Lung (tissue), 12 donors: Measurements from ENCODE around the gene PDZD2. TPM values are rescaled to one million over a fixed set of nuclear protein-coding genes. Genes with fewer than 3 reads are reported as not detected.

Source experiments
- ATAC-seq: fragments of 200-7000 bp; cut with Tn5 transposase; one replicate; pipeline ENCODE4 v1.9.1; 2020; ENCODE audit warnings: moderate number of reproducible peaks; ENCODE audit not compliant: insufficient read depth, low FRiP score
- DNase-seq, 3 donors: peaks; one replicate each; pipeline ENCODE4 v3.0.0-alpha.2; 2013 to 2017
- H3K27ac ChIP-seq, 2 donors: one replicate each; pipeline ENCODE4 v1.5.1; 2013; ENCODE audit warnings: mild to moderate bottlenecking in 2 of 2, moderate library complexity in 2 of 2, control low read depth in 1 of 2, inconsistent platforms in 1 of 2, low read depth in 1 of 2, low read length in 1 of 2
- H3K27me3 ChIP-seq, 3 donors: one replicate each; pipeline ENCODE4 v1.5.1; 2013; ENCODE audit warnings: low read length in 2 of 3; ENCODE audit not compliant: control insufficient read depth in 3 of 3, insufficient read depth in 3 of 3
- H3K36me3 ChIP-seq, 4 donors: one replicate each; pipeline ENCODE4 v1.5.1; 2013; ENCODE audit warnings: low read length in 4 of 4, mild to moderate bottlenecking in 1 of 4, moderate library complexity in 1 of 4; ENCODE audit not compliant: control insufficient read depth in 4 of 4, insufficient read depth in 4 of 4
- H3K4me1 ChIP-seq, 5 donors: one replicate each; pipeline ENCODE4 v1.5.1; 2013; ENCODE audit warnings: low read length in 5 of 5, mild to moderate bottlenecking in 2 of 5, moderate library complexity in 1 of 5; ENCODE audit not compliant: control insufficient read depth in 5 of 5, insufficient read depth in 5 of 5
- H3K4me3 ChIP-seq: one replicate; pipeline ENCODE4 v1.5.1; 2013; ENCODE audit warnings: mild to moderate bottlenecking, control low read depth, moderate library complexity
- H3K9ac ChIP-seq, 2 donors: one replicate each; pipeline ENCODE4 v1.5.1; 2013; ENCODE audit warnings: low read length in 2 of 2, control low read depth in 1 of 2; ENCODE audit not compliant: insufficient read depth in 1 of 2
- H3K9me3 ChIP-seq, 4 donors: one replicate each; pipeline ENCODE4 v1.5.1; 2013; ENCODE audit warnings: low read length in 3 of 4, mild to moderate bottlenecking in 1 of 4, moderate library complexity in 1 of 4; ENCODE audit not compliant: control insufficient read depth in 4 of 4, insufficient read depth in 3 of 4
- WGBS, 2 donors: extraction: QIAGEN DNeasy Blood & Tissue Kit; methylation state at CpG; one replicate each; pipeline ENCODE4 v1.1.7; 2013; 5-methylcytosine and 5-hydroxymethylcytosine counted together
- polyA plus RNA-seq, 2 donors: library from polyadenylated mRNA; stranded (reverse); fragments of 200-250 nt; gene quantifications; one replicate each; pipeline ENCODE4 v1.2.1, GENCODE V29; 2013
- total RNA-seq, 2 donors: library from RNA; depleted of rRNA in 1 of 2; stranded (reverse); fragments of >200 nt in 1 of 2; gene quantifications; one replicate each; pipeline ENCODE4 v1.2.1, GENCODE V29; 2014 to 2021
- TF ChIP-seq, protein P1 (sequence below): IDR thresholded peaks from 2 replicates; pipeline ENCODE4 v1.5.1; 2012; ENCODE audit warnings: mild to moderate bottlenecking; ENCODE audit errors: control extremely low read depth, extremely low read depth
- donor health status: control.
- donor health status: control.
- donor health status: Bipolar disorder and iron deficiency.
- donor health status: healthy.
- donor health status: DM: yes; HTN: yes; CAD: no.

Gene PDZD2
- total and polyA plus RNA-seq, 4 donors = 9.2 to 56.3 (median 24.8) TPM

DNA sequence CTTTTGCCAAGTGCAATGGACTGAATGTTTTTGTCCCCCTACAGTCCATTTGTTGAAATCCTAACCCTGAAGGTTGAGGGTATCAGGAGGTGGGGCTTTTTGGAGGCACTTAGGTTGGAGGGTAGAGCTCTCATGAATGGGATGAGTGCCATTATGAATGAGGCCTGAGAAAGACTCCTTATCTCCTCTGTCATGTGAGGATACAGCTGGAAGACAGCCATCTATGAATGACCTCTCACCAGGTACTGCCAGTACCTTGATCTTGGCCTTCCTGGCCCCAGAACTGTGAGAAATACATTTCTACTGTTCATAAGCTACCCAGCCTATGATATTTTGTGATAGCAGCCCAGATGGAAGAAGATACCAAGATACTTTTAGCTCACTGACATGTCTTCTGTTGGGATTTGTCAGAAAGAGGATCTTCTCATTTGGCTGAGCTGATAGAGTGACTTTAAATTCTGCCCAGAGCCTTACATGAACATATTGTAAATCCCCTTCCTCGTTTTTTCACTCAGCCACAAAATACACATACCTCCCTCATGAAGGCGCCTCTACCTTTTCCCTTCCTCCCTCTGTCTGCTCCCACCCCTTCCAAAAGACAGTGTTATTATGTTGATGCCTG, 256.4 kb downstream of the PDZD2 start:
- no peak overlapping the region for H3K9ac ChIP-seq
- H3K4me3 ChIP-seq = no peak overlapping the region
- H3K9me3 ChIP-seq = no peaks in the 10 kb centered on the region
- H3K27me3 ChIP-seq = peaks cover 0 to 9% (median 3%) of the 10 kb centered on the region in 3 donors
- no peaks in the 10 kb centered on the region for H3K36me3 ChIP-seq
- DNase-seq (no peak), ATAC-seq (no peak)
- H3K4me1 ChIP-seq = peaks cover 0 to 13% (median 0%) of the 10 kb centered on the region in 5 donors
- H3K27ac ChIP-seq = no peak overlapping the region
- TF ChIP-seq, protein P1, sequence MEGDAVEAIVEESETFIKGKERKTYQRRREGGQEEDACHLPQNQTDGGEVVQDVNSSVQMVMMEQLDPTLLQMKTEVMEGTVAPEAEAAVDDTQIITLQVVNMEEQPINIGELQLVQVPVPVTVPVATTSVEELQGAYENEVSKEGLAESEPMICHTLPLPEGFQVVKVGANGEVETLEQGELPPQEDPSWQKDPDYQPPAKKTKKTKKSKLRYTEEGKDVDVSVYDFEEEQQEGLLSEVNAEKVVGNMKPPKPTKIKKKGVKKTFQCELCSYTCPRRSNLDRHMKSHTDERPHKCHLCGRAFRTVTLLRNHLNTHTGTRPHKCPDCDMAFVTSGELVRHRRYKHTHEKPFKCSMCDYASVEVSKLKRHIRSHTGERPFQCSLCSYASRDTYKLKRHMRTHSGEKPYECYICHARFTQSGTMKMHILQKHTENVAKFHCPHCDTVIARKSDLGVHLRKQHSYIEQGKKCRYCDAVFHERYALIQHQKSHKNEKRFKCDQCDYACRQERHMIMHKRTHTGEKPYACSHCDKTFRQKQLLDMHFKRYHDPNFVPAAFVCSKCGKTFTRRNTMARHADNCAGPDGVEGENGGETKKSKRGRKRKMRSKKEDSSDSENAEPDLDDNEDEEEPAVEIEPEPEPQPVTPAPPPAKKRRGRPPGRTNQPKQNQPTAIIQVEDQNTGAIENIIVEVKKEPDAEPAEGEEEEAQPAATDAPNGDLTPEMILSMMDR = no peak
- 81 to 86% methylated on average over 2 of the region's 2 CpGs for WGBS, 2 donors

DNA sequence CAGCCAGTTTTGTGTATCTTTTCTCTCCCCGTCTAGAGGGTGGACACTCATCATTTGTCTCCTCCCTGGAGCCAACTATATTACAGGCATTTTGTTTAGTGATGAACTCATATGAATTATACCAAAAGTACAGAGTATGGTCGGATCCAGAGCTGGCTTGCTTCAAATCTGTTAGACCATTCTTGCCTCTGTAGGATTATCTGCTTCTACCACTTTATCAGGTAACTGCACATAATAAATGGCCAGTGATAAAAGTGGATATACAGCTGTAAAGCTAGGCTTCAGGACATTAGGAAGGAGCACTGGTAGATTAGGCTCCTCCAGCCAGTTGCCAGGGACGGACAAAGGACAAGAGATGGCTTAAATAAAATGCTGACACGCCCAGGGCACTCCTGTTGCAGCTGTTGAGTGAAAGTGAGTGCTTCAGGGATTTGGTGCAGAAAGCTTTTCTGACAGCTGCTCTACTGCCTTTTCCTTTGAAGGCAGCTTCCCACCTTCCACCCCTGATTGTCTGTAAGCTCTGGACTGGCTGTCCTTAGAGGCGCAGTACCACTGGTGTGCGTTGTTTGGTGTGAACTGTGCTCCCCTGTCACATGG, 259.2 kb downstream of the PDZD2 start:
- 70 to 88% methylated on average over 6 of the region's 6 CpGs for WGBS, 2 donors
- TF ChIP-seq, protein P1 = no peak
- H3K4me3 ChIP-seq = no peak overlapping the region
- H3K27me3 ChIP-seq = peaks cover 0 to 9% (median 3%) of the 10 kb centered on the region in 3 donors
- H3K9me3 ChIP-seq = no peaks in the 10 kb centered on the region
- no peak overlapping the region for H3K27ac ChIP-seq
- DNase-seq = no peak
- no peak overlapping the region for H3K9ac ChIP-seq
- ATAC-seq = no peak
- peaks cover 0 to 3% (median 0%) of the 10 kb centered on the region in 5 donors for H3K4me1 ChIP-seq
- H3K36me3 ChIP-seq = no peaks in the 10 kb centered on the region

DNA sequence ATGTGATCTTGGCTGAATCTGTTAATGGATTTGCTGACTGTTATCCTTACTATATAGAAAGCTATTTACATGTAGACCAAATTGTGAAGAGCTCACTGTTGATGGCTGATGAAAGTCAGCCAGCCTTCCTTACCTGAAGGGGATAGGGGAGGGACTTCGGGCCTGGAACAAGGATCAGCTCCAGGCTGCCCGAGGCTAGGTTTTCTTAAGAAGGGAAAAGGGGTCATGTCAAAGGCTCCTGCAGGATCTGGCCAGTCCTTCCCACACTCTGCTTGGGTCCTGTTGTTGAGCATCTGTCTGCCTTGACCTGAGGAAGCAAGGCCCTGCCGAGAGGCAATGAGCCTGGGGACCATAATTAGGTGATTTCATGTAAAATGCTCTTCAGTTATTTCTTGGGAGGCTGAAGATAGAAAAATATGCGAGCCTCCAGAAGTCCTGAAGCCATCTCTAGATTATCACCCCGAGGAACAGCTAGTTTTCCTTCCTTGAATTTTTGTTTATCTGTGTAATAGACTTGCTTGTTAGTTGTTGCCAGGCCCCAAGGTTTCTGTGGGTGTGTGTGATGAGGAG, 261.4 kb downstream of the PDZD2 start:
- H3K9ac ChIP-seq = no peak overlapping the region
- H3K27me3 ChIP-seq = peaks cover 0 to 9% (median 3%) of the 10 kb centered on the region in 3 donors
- peaks cover 0 to 2% (median 0%) of the 10 kb centered on the region in 5 donors for H3K4me1 ChIP-seq
- H3K4me3 ChIP-seq = no peak overlapping the region
- H3K9me3 ChIP-seq = no peaks in the 10 kb centered on the region
- 79 to 87% methylated on average over 5 of the region's 5 CpGs for WGBS, 2 donors
- no peak overlapping the region for H3K27ac ChIP-seq
- TF ChIP-seq, protein P1 = no peak
- DNase-seq (no peak), ATAC-seq (no peak)
- no peaks in the 10 kb centered on the region for H3K36me3 ChIP-seq
